ENCODE measurements around the gene ANKS3.

Gene ANKS3

GRCh38 chr16:4677390-4677789 lies 56.7 kb downstream of the ANKS3 start:
- Mint-ChIP-seq H3K27ac (no peak overlapping the region), H3K4me1 (peaks cover 8% of the 10 kb centered on the region), H3K27me3 (ENCODE audit: low read depth) (no peaks in the 10 kb centered on the region), H3K36me3 (ENCODE audit: low read depth) (peaks cover 8% of the 10 kb centered on the region), H3K9me3 (no peaks in the 10 kb centered on the region), H3K4me3 (no peak overlapping the region)
- TF ChIP-seq CTCF (IDR thresholded peaks at IDR 0.05; ENCODE audit: unreplicated experiment in 3 of 3), result no peak

- Mint-ChIP-seq H3K4me3 (no peak overlapping the region), H3K4me1 (peaks cover 8% of the 10 kb centered on the region), H3K9me3 (no peaks in the 10 kb centered on the region), H3K27ac (no peak overlapping the region), H3K36me3 (ENCODE audit: low read depth) (peaks cover 8% of the 10 kb centered on the region), H3K27me3 (ENCODE audit: low read depth) (no peaks in the 10 kb centered on the region)
- TF ChIP-seq CTCF (IDR thresholded peaks at IDR 0.05; ENCODE audit: unreplicated experiment in 3 of 3), result no peak
Measured at GRCh38 chr16:4676831-4677230, 57.2 kb downstream of the ANKS3 start.

- H3K27me3 Mint-ChIP-seq (ENCODE audit: low read depth), result no peaks in the 10 kb centered on the region
- TF ChIP-seq CTCF (IDR thresholded peaks at IDR 0.05; ENCODE audit: unreplicated experiment in 3 of 3), result no peak
- peaks cover 8% of the 10 kb centered on the region for H3K4me1 Mint-ChIP-seq
- no peak overlapping the region for H3K4me3 Mint-ChIP-seq
- peaks cover 5% of the 10 kb centered on the region for H3K36me3 Mint-ChIP-seq (ENCODE audit: low read depth)
- H3K9me3 Mint-ChIP-seq, result no peaks in the 10 kb centered on the region
- peak overlapping the region in 1 of 3 experiments; percentile 37 for H3K27ac Mint-ChIP-seq
Measured at GRCh38 chr16:4675864-4676786, 57.9 kb downstream of the ANKS3 start.

GRCh38 chr16:4674926-4675530 lies 59.0 kb downstream of the ANKS3 start:
- Mint-ChIP-seq H3K27ac (no peak overlapping the region), H3K9me3 (no peaks in the 10 kb centered on the region), H3K4me1 (peaks cover 8% of the 10 kb centered on the region), H3K27me3 (ENCODE audit: low read depth) (no peaks in the 10 kb centered on the region), H3K36me3 (ENCODE audit: low read depth) (peaks cover 5% of the 10 kb centered on the region), H3K4me3 (no peak overlapping the region)
- TF ChIP-seq CTCF (IDR thresholded peaks at IDR 0.05; ENCODE audit: unreplicated experiment in 3 of 3), result no peak

- no peak overlapping the region for H3K4me3 Mint-ChIP-seq
Measured at GRCh38 chr16:4673387-4674046, 60.6 kb downstream of the ANKS3 start.

More at GRCh38 chr16:4673387-4674046, 60.6 kb downstream of the ANKS3 start:
- TF ChIP-seq CTCF (IDR thresholded peaks at IDR 0.05; ENCODE audit: unreplicated experiment in 3 of 3), result no peak
- Mint-ChIP-seq H3K4me1 (peaks cover 4% of the 10 kb centered on the region), H3K9me3 (no peaks in the 10 kb centered on the region), H3K36me3 (ENCODE audit: low read depth) (peaks cover 9% of the 10 kb centered on the region), H3K27me3 (ENCODE audit: low read depth) (no peaks in the 10 kb centered on the region), H3K27ac (peak overlapping the region in 1 of 3 experiments; percentile 44)

Data from nephron (organoid).